HG02623 (cell line): ENCODE data around the gene RNASE8.
"Not testable (repeated sequence)": the region's sequence is repeated elsewhere in the genome, so short reads cannot be mapped to it uniquely, and the experiment has no call there.

Experiments
- ATAC-seq: cut with Tn5 transposase; IDR thresholded peaks from one replicate; pipeline ENCODE4 v1.9.1; 2021; ENCODE audit warnings: moderate library complexity; ENCODE audit not compliant: unreplicated experiment

Gene RNASE8

DNA sequence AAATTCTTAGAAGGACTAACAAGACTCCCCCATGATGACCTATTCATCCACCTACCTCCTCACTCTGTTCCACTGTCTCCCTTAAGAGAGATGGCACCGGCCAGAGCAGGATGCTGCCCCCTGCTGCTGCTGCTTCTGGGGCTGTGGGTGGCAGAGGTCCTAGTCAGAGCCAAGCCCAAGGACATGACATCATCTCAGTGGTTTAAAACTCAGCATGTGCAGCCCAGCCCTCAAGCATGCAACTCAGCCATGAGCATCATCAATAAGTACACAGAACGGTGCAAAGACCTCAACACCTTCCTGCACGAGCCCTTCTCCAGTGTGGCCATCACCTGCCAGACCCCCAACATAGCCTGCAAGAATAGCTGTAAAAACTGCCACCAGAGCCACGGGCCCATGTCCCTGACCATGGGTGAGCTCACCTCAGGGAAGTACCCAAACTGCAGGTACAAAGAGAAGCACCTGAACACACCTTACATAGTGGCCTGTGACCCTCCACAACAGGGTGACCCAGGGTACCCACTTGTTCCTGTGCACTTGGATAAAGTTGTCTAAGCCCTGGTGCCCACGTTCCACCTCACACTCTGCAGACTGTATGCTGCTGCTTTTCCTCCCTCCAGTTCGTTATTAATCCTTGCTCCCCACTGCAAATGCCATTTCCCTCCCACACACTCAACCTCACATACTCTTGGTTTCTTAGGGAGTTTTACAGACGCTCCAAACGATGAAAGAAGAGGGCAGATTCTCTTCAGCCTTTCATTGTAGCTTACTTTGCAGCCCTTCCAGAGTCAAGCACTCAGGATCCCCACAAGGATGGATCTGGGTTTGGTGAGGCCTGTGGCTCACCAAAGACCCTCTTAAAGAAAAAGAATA is at the start of gene RNASE8:
TSS of gene RNASE8 (plus strand) at position 20 of the 873 bp plus-strand sequence. CDS start at position 91, 71 bp downstream.
- no peak for ATAC-seq

- ATAC-seq, result not testable (repeated sequence)
These were observed 47.9 kb upstream of the RNASE8 start for GRCh38 chr14:21009721-21010120.

DNA sequence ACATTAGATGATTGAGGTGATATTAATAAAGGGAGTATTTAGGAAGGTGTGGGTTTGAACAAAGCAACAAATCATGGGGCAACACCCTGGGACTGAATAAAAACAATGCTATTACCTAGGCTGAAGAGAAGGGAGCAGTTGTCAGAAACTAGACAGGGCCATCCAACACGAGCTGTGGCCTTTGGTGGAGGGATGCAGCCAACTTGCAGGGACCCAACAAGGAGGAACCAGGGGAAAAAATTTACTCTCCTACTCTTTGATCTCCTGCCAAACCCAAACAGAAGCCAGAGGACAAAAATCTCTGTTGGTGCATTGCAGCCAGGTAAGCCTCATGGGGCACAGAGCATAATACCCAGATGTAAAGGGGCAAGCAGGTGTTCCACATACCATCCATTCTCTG is 46.5 kb upstream of the RNASE8 start:
- ATAC-seq, result no peak

DNA sequence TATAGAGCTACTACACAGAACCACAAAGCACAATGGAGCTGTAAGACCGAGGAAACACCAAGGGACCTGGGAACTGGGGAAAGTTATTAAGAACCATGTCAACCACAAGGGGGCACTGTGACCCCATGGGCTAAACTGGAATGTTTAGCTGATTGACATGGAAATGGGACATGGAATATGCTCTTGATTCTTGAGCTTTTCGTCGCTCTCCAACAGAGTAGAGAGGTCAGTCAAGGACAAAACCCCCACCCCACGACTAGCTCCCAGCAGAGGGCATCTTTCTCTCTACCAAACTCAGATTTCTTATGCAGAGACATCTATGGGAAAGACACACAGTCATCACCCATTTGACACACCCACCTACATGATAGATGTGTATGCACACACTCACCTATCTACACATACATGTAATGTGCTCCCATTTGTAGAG is 42.8 kb upstream of the RNASE8 start:
- no peak for ATAC-seq

- ATAC-seq, result no peak
These were observed 42.3 kb upstream of the RNASE8 start for GRCh38 chr14:21015312-21015711.

- no peak for ATAC-seq
These were observed 41.0 kb upstream of the RNASE8 start for GRCh38 chr14:21016413-21017190.

DNA sequence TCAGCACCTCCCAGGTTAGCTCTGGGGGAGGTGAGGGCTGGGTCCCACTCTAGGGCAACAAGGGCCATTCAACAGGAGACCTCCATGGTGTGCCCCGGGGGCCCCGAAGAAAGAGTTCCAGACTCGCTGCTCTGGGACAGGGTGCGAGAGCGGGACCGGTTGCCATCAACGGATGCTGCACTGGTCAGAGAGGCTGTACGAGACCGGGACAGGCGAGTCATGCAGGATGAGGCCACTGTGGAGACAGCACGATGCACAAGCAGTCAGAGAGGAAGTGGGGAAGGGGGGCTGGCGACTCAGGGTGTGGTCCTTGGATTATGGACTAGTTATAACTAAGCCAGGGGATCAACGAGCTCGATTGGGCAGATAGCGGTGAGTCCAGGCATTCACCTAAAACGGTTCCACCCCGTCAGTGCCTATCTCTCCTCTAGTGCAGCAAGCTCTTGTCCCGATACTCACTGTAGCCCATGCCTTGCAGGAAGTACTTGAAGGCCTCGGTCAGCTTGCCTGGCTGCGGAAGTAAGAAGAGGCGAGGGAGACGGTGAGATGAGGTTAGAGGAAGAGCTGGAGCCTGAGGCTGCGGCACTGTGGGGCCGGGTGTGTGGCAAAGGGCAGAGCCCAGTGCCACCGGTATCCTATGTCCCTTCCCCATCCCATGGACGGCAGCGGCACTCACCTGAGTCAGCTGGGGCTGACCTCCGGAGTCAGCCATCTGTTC is 39.9 kb upstream of the RNASE8 start:
- ATAC-seq, result no peak

GRCh38 chr14:21018286-21018685 is 39.3 kb upstream of the RNASE8 start:
- ATAC-seq, result no peak

DNA sequence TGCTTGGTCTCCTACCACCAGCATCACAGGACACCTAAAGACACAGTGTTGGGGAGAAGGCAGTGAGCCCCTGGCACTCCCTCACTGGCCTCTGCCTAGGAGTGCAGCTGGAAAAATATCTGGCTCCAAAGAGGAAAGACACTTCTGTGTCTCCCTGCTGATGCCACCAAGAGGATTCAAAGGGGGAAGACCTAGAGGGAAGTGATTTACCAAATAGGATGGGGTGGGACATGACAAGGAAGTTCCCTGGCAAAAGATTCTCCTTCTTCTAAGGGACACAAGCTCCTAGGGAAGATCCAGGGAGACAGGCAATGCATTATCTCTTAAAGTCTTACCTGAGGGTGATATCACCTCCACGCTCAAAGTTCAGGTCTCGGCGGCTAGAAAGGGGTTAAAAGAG is 38.8 kb upstream of the RNASE8 start:
- no peak for ATAC-seq

GRCh38 chr14:21019366-21019765 is 38.3 kb upstream of the RNASE8 start:
- ATAC-seq, result no peak

DNA sequence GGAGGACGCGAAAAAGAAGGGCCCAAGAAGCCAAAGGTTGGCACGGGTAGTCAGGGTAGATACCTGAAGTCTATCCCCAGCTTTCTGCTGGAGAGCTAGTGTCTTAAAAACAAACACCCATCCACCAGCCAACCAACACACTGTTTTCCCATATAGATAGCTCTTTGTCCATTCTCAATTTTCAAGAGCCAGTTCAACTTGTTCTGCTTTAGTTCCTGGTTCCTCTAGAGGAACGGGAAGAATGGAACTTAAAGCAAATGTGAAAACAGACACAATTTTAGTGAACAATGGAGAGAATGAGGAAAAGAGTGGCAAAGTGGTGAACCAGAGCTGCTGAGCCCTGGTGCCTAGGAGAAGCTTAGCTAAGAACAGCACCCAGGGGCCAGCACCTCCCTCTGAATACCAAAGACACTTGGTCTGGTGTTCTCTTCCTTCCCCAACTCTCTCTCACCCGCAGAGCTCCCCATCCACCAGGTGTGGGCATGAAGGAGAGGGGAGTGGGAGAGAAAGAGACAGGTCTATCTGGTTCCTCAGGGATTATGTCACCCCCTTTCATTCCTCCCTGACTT is 36.6 kb upstream of the RNASE8 start:
- ATAC-seq, result no peak

GRCh38 chr14:21022686-21023085 is 34.9 kb upstream of the RNASE8 start:
- no peak for ATAC-seq

DNA sequence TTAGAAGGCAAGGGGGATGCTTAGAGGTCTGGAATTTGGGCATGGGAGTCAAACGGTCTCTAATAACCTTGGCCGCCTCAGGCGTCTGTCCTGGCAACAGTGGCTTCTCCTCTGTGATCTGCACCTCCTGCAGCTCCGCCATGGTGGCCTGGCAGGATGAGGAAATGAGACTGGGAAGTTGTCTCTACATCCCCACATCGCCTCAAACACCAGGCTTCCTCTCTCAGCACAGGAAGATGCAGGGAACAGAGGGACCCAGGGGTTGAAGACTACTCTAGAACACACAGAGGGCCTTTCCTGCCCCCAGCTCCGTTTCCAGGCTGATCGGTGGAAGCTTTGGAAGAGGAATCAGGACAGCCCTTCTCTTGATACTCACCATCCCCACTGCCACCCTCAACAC is 34.4 kb upstream of the RNASE8 start:
- no peak for ATAC-seq

DNA sequence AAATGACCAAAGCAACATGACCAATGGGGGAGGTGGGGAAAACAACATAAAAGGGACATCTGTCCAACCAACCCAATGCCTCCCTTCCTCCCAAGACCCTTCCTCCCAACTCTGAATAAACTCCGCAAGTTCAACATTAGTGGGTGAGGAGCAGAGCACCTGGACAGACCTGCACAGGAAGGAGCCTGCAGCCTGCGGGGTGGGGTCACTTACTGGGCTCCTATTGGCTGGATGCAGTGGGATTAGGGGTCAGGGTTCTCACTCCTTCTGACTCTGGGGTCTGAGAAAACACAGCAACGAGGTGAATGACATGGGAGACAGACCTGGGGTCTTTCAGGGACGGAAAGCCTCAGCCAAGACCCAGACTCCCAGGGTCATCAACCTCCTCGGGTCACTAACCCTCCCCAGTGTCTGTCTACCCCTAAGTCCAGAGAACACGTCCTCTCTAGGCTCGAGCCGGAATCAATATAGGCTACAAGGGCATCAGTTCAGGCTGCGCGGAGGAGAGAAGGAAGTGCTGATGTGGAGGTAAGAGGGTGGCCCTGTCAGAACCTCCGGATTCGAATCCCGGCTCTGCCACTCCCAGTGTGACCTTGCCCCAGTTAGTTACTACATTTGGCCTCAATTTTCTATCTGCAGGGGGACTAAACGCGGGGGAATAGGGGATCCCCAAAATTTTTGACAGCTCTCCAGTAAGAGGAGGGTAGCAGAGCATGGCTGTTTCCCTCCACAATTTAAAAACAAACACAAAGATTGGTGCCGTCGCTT is 33.6 kb upstream of the RNASE8 start:
- no peak for ATAC-seq

GRCh38 chr14:21024585-21025370 is 32.8 kb upstream of the RNASE8 start, which contains the start of gene NDRG2:
NDRG2 (minus strand) TSS chr14:21025061; CDS start chr14:21023315, 1,746 bp downstream.
- no peak for ATAC-seq

- no peak for ATAC-seq
These were observed 32.0 kb upstream of the RNASE8 start for GRCh38 chr14:21025371-21026273.

DNA sequence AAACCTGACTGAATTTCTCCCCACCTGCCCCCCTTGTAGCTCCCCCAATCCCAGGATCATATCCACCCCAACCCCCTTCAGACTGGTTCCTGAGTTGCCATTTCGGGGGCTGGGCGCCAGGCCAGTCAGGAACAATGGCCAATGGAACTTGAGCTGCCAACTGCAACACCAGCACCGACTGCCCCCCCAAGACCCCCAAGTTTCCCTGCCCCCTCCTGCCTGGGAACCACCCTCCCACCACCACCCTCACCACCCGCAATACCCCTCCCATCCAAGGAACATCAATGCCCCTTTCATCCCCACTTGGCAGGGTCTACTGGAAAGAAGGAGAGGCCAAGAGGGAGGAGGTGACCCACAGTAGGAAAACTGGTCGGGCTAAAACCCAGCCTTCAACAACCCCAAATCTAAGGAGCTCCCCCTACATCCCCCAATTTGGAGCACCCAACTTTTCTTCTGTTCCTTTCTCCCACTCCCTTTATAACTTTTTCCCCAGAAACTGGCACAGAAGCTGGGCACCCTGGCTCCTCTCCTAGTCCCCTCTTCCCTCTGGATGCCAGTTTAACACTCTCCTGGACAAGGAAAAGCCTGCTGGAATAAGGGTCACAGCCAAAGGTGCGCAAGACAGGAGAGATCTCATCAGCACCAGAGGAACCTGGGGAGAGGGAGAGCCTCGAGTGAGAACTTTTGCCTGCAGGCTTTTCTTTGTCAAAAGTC is 31.2 kb upstream of the RNASE8 start:
- ATAC-seq, result no peak

DNA sequence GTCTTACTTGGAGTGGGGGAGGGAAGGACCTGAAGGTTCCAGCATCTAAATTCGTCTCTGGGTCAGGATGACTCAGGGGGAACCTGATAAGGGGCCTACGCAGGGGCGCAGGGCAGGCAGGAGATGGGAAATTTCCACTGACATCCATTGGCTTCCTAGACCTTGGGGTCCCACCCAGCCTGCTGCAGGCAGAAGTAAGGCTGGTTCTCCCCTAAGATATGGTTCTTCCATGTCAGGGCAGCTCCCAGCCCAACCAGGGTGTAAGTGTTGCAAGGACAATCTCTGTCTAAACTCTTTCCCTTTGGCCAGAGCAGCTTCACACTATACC is 30.7 kb upstream of the RNASE8 start:
- no peak for ATAC-seq
